A549 (cell line): Measurements from ENCODE around the gene ABCB1. TPM values are rescaled to one million over a fixed set of nuclear protein-coding genes. Genes with fewer than 3 reads are reported as not detected.

ENCODE experiments used
- ATAC-seq, 2 experiments: fragments of 200-7000 bp in 1 of 2; fragments of >200 bp in 1 of 2; cut with Nextera tagmentation in 1 of 2; cut with Tn5 transposase in 1 of 2; 3 replicates each; pipeline versions ENCODE4 v1.8.0 to v1.9.1; 2018 to 2020; ENCODE audit warnings: mild to moderate bottlenecking in 1 of 2, moderate library complexity in 1 of 2
- CTCF ChIA-PET: fragments of 300-600 bp; sonication (Branson Sonifier 250); formaldehyde crosslinking; extraction: SDS; loops from one replicate; lab custom pipeline; 2021; ENCODE audit warnings: antibody characterized with exemption, inconsistent platforms; lab: Yijun Ruan, JAX
- POLR2A ChIA-PET: fragments of 350-600 bp; formaldehyde crosslinking; extraction: SDS; loops from one replicate; lab custom pipeline; 2021; ENCODE audit warnings: antibody characterized with exemption, inconsistent platforms; lab: Yijun Ruan, JAX
- DNase-seq, 2 experiments: peaks; one replicate each; pipeline versions ENCODE4 v3.0.0 to v3.0.0-alpha.2; 2011 to 2016; ENCODE audit warnings: low read depth in 1 of 2, low spot score in 1 of 2
- FAIRE-seq: peaks from 2 replicates; lab custom pipeline; 2011; peaks lifted over from hg19 to GRCh38; lab: Jason Lieb, UNC
- H3K27ac ChIP-seq, 2 experiments: fragments of >200 bp; sonication (Bioruptor Twin); formaldehyde crosslinking; 3 replicates each; pipeline ENCODE4 v1.5.1; 2016 to 2017
- H3K4me1 ChIP-seq: fragments of >200 bp; sonication (Bioruptor Twin); formaldehyde crosslinking; 3 replicates; pipeline ENCODE4 v1.6.1; 2016
- H3K4me2 ChIP-seq: fragments of >200 bp; sonication (Bioruptor Twin); formaldehyde crosslinking; 3 replicates; pipeline ENCODE4 v1.6.1; 2016
- H3K4me3 ChIP-seq: fragments of >200 bp; sonication (Bioruptor Twin); formaldehyde crosslinking; 3 replicates; pipeline ENCODE4 v1.5.1; 2016
- H3K9me3 ChIP-seq: fragments of >200 bp; sonication (Bioruptor Twin); formaldehyde crosslinking; 3 replicates; pipeline ENCODE4 v1.6.1; 2016
- CBX2 ChIP-seq: fragments of 200-600 bp; sonication (generic); IDR thresholded peaks from 2 replicates; pipeline ENCODE4 v1.6.1; 2016; ENCODE audit warnings: low read depth, mild to moderate bottlenecking, borderline replicate concordance
- CBX8 ChIP-seq: fragments of 200-600 bp; sonication (generic); IDR thresholded peaks from 2 replicates; pipeline ENCODE4 v1.6.1; 2016
- CEBPB ChIP-seq, 2 experiments: fragments of >200 bp in 1 of 2; sonication (Bioruptor Twin) in 1 of 2; formaldehyde crosslinking in 1 of 2; IDR thresholded peaks; 2 replicates each; pipeline ENCODE4 v1.6.1; 2012 to 2016
- CTCF ChIP-seq: fragments of >200 bp; sonication (Bioruptor Twin); formaldehyde crosslinking; IDR thresholded peaks from 3 replicates; pipeline ENCODE4 v1.5.1; 2016
- EHF ChIP-seq: fragments of 250-450 bp; sonication (Bioruptor Pico); IDR thresholded peaks from 2 replicates; pipeline ENCODE4 v1.5.0; 2020; ENCODE audit warnings: mild to moderate bottlenecking
- ESRRA ChIP-seq: fragments of 150-350 bp; IDR thresholded peaks from 2 replicates; pipeline ENCODE4 v1.6.1; 2014; ENCODE audit warnings: mild to moderate bottlenecking, low read length, borderline replicate concordance
- FOSB ChIP-seq: fragments of 250-450 bp; sonication (Bioruptor Pico); IDR thresholded peaks from 2 replicates; pipeline ENCODE4 v1.5.0; 2020; ENCODE audit warnings: mild to moderate bottlenecking, moderate library complexity
- FOSL2 ChIP-seq, 2 experiments: fragments of 450-650 bp in 1 of 2; fragments of >200 bp in 1 of 2; sonication (Bioruptor Twin) in 1 of 2; formaldehyde crosslinking; IDR thresholded peaks; 2 replicates each; pipeline versions ENCODE4 v1.5.0 to v1.6.1; 2016 to 2020; ENCODE audit warnings: mild to moderate bottlenecking in 1 of 2, moderate library complexity in 1 of 2
- HMGXB4 ChIP-seq: fragments of 250-450 bp; sonication (Bioruptor Pico); IDR thresholded peaks from 2 replicates; pipeline ENCODE4 v1.5.0; 2021; ENCODE audit warnings: mild to moderate bottlenecking, moderate library complexity, borderline replicate concordance
- HOXB5 ChIP-seq: fragments of 250-450 bp; sonication (Bioruptor Pico); IDR thresholded peaks from 2 replicates; pipeline ENCODE4 v1.5.0; 2020; ENCODE audit warnings: mild to moderate bottlenecking, moderate library complexity
- JUN ChIP-seq, 2 experiments: fragments of >200 bp; sonication (Bioruptor Twin); formaldehyde crosslinking; IDR thresholded peaks; 2 replicates in 1 of 2; 3 replicates in 1 of 2; pipeline ENCODE4 v1.6.1; 2016 to 2017
- KDM5A ChIP-seq: fragments of 200-600 bp; sonication (generic); IDR thresholded peaks from 2 replicates; pipeline ENCODE4 v1.6.1; 2016; ENCODE audit warnings: antibody characterized with exemption, mild to moderate bottlenecking
- PHF8 ChIP-seq: fragments of 200-600 bp; sonication (generic); IDR thresholded peaks from 2 replicates; pipeline ENCODE4 v1.6.1; 2016; ENCODE audit warnings: low read depth, mild to moderate bottlenecking, antibody characterized with exemption, moderate library complexity, borderline replicate concordance
- POLR2A ChIP-seq: IDR thresholded peaks from 2 replicates; pipeline ENCODE4 v1.6.1; 2012; ENCODE audit warnings: mild to moderate bottlenecking, low read length
- POLR2AphosphoS2 ChIP-seq: conservative IDR thresholded peaks from 2 replicates; pipeline ENCODE4 v1.6.1; 2012; ENCODE audit warnings: low read length, improper control_type of control experiment, inconsistent platforms
- RAD21 ChIP-seq, 2 experiments: fragments of >200 bp in 1 of 2; sonication (Bioruptor Twin) in 1 of 2; formaldehyde crosslinking in 1 of 2; IDR thresholded peaks in 1 of 2; conservative IDR thresholded peaks in 1 of 2; 2 replicates in 1 of 2; 3 replicates in 1 of 2; pipeline ENCODE4 v1.6.1; 2012 to 2018; ENCODE audit warnings: inconsistent platforms in 1 of 2
- REST ChIP-seq: fragments of 200-600 bp; sonication (generic); IDR thresholded peaks from 2 replicates; pipeline ENCODE4 v1.6.1; 2016; ENCODE audit warnings: antibody characterized with exemption, mild to moderate bottlenecking, moderate library complexity
- TFCP2L1 ChIP-seq: fragments of 250-450 bp; sonication (Bioruptor Pico); IDR thresholded peaks from 2 replicates; pipeline ENCODE4 v1.5.0; 2021; ENCODE audit warnings: mild to moderate bottlenecking
- USF2 ChIP-seq: fragments of 450-650 bp; IDR thresholded peaks from 2 replicates; pipeline ENCODE4 v1.6.1; 2014; ENCODE audit warnings: antibody characterized with exemption
- ZC3H11A ChIP-seq: fragments of 450-650 bp; IDR thresholded peaks from 2 replicates; pipeline ENCODE4 v1.6.1; 2014; ENCODE audit warnings: antibody characterized with exemption, mild to moderate bottlenecking
- ZSCAN20 ChIP-seq: fragments of 250-450 bp; sonication (Bioruptor Pico); IDR thresholded peaks from 2 replicates; pipeline ENCODE4 v1.8.0; 2022; ENCODE audit warnings: mild to moderate bottlenecking, moderate library complexity
- WGBS: methylation state at CpG from one replicate; pipeline ENCODE4 v1.1.6; 2017; ENCODE audit errors: missing lambda C conversion rate; 5-methylcytosine and 5-hydroxymethylcytosine counted together
- polyA plus RNA-seq, 4 experiments: library from polyadenylated mRNA; depleted of rRNA in 3 of 4; stranded (reverse); fragments of >200 nt; fragmentation: RNase III in 1 of 4; extraction: RNeasy Plus Mini Kit Qiagen cat#74134 plus additional on column Dnase treatment in 1 of 4; gene quantifications; 2 replicates in 3 of 4; 3 replicates in 1 of 4; pipeline ENCODE4 v1.2.3, GENCODE V29; 2011 to 2017

Gene ABCB1
- polyA plus RNA-seq, 2 of the 4 experiments (the other 2 are of a cell fraction) = 0.05 TPM; not detected in 1

- ChIA-PET POLR2A (no interaction called here), CTCF (interaction anchor here (0.7 to 1.0 kb wide), 4 partner anchors 9 to 67 kb away, joined by 3 to 4 read pairs (median 4); no protein-coding TSS in a partner anchor)
- ATAC-seq = peak; percentile 89 to 90; a peak in 5 of 6 replicates
- DNase-seq = peak; percentile 9 to 43
- H3K4me1 ChIP-seq = no peaks in the 10 kb centered on the region
- H3K27ac ChIP-seq = no peak overlapping the region
- FAIRE-seq = no peak
- no peaks in the 10 kb centered on the region for H3K9me3 ChIP-seq
- 5% methylated on average over 3 of the region's 3 CpGs for WGBS
- H3K4me2 ChIP-seq = no peak overlapping the region
- TF ChIP-seq CBX8 (no peak), RAD21 (conservative IDR thresholded peaks at IDR 0.05 in 1 of 2, IDR thresholded peaks at IDR 0.05 in 1 of 2) (0 out of 5 replicates have a peak, but pooled peaks of 1 of the 2 experiments have one; percentile 27), CEBPB (IDR thresholded peaks at IDR 0.05) (no peak), CTCF (peak; percentile 36)
- TF ChIP-seq, all 56 proteins: peak for 2
- H3K4me3 ChIP-seq = no peak overlapping the region
Observed at GRCh38 chr7:87564296-87564963, 36.3 kb downstream of the ABCB1 start.

GRCh38 chr7:87561702-87562101, 39.0 kb downstream of the ABCB1 start:
- FAIRE-seq = no peak
- Histone ChIP-seq H3K4me3 (no peak overlapping the region), H3K27ac (no peak overlapping the region), H3K9me3 (no peaks in the 10 kb centered on the region), H3K4me1 (no peaks in the 10 kb centered on the region), H3K4me2 (no peak overlapping the region)
- DNase-seq = no peak
- no peak for ATAC-seq
- TF ChIP-seq REST (no peak), ZSCAN20 (CRISPR knock-in tag) (no peak), HOXB5 (CRISPR knock-in tag) (no peak), ESRRA (no peak), HMGXB4 (CRISPR knock-in tag) (no peak), EHF (CRISPR knock-in tag) (no peak), FOSL2 (IDR thresholded peaks at IDR 0.05) (no peak), FOSL2 (CRISPR knock-in tag; IDR thresholded peaks at IDR 0.05) (no peak), USF2 (no peak), ZC3H11A (no peak), POLR2AphosphoS2 (no peak), PHF8 (no peak), POLR2A (no peak), CEBPB (IDR thresholded peaks at IDR 0.05) (no peak), FOSB (no peak), KDM5A (no peak), JUN (IDR thresholded peaks at IDR 0.05) (no peak), TFCP2L1 (no peak), CBX2 (no peak), CTCF (no peak), CBX8 (no peak)
- ChIA-PET POLR2A (no interaction called here), CTCF (interaction anchor here (0.8 kb wide), 1 partner anchor 249 kb away, joined by 3 read pairs; no protein-coding TSS in a partner anchor)
- WGBS = 45% methylated on average over 4 of the region's 4 CpGs
